ENCODE data around the gene GIT1. TPM values are rescaled to one million over a fixed set of nuclear protein-coding genes. Genes with fewer than 3 reads are reported as not detected.
A peak's percentile ranks its signal among the peaks of the same experiment; 100 is the strongest.

GIT1 gene
- total RNA-seq, 4 donors from 2014 or later = 39.2 to 71.8 (median 41.3) TPM

DNA sequence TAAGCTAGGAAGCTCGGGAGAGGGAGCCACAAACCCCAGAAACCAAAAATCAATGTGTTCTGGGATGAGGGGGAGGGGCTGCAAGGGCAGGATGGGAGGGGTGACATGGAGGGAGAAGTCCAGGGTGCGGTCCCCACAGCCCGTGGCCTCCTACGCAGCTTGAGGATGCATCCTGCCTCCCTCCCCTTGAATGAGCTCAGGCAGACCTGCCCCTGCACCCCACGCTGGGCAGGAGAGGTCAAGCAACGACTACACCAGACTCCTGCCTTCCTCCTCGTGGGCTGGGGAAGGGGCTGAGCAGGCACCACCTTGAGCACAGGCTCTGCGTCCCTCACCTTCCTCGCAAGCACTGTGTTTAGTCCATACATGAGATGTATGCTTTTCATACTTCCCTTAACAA lies 7.4 kb upstream of the GIT1 start:
- no peak for DNase-seq
- in situ Hi-C loops (cut with MboI; ENCODE audit: low pct_ligation_motif_present in 1 of 4, low pct_unique_long_range_greater_than_20kb in 1 of 4, low sequenced_read_pairs in 3 of 4) (no loop called here), intact Hi-C loops (cut with DNase I; ENCODE audit: low total_unique reads) (no loop called here)
- no peak for TF ChIP-seq POLR2AphosphoS5 (IDR thresholded peaks at IDR 0.05)
- H3K9me3 ChIP-seq = no peaks in the 10 kb centered on the region
- 75% methylated on average over 7 of the region's 9 CpGs; no CpG with 5 or more reads in 1 of the 2 donors for WGBS, 2 donors (ENCODE audit: low coverage in 1 of 2)
- H3K4me3 ChIP-seq = no peak overlapping the region
- peaks cover 13 to 24% (median 20%) of the 10 kb centered on the region in 4 donors for H3K4me1 ChIP-seq
- H3K36me3 ChIP-seq = no peaks in the 10 kb centered on the region
- no peak overlapping the region for H3K27ac ChIP-seq
- no peaks in the 10 kb centered on the region for H3K27me3 ChIP-seq

- TF ChIP-seq POLR2AphosphoS5 (IDR thresholded peaks at IDR 0.05) (no peak), EP300 (IDR thresholded peaks at IDR 0.05; ENCODE audit: low read depth) (no peak), CTCF (IDR thresholded peaks at IDR 0.05) (no peak), POLR2A (IDR thresholded peaks at IDR 0.05) (no peak)
- 78% methylated on average over 12 of the region's 12 CpGs; no CpG with 5 or more reads in 1 of the 2 donors for WGBS, 2 donors (ENCODE audit: low coverage in 1 of 2)
- intact Hi-C loops (cut with DNase I; ENCODE audit: low total_unique reads) = no loop called here
Measured at GRCh38 chr17:29595943-29596774, 6.7 kb upstream of the GIT1 start.

GRCh38 chr17:29595107-29595942 lies 5.9 kb upstream of the GIT1 start:
- 82% methylated on average over 7 of the region's 7 CpGs; no CpG with 5 or more reads in 1 of the 2 donors for WGBS, 2 donors (ENCODE audit: low coverage in 1 of 2)
- H3K27me3 ChIP-seq = no peaks in the 10 kb centered on the region
- no peak overlapping the region for H3K4me3 ChIP-seq
- H3K4me1 ChIP-seq = peaks cover 25 to 38% (median 34%) of the 10 kb centered on the region in 4 donors
- H3K9me3 ChIP-seq = no peaks in the 10 kb centered on the region
- H3K27ac ChIP-seq = no peak overlapping the region
- DNase-seq = no peak
- in situ Hi-C loops (cut with MboI; ENCODE audit: low pct_ligation_motif_present in 1 of 4, low pct_unique_long_range_greater_than_20kb in 1 of 4, low sequenced_read_pairs in 3 of 4) (no loop called here), intact Hi-C loops (cut with DNase I; ENCODE audit: low total_unique reads) (no loop called here)
- TF ChIP-seq POLR2AphosphoS5 (IDR thresholded peaks at IDR 0.05) (no peak), EP300 (IDR thresholded peaks at IDR 0.05; ENCODE audit: low read depth) (no peak)
- H3K36me3 ChIP-seq = no peaks in the 10 kb centered on the region

More at GRCh38 chr17:29595943-29596774, 6.7 kb upstream of the GIT1 start:
- H3K27ac ChIP-seq = no peak overlapping the region
- H3K4me1 ChIP-seq = peaks cover 17 to 30% (median 26%) of the 10 kb centered on the region in 4 donors
- no peak overlapping the region for H3K4me3 ChIP-seq
- no peaks in the 10 kb centered on the region for H3K27me3 ChIP-seq
- H3K36me3 ChIP-seq = no peaks in the 10 kb centered on the region
- DNase-seq = no peak
- no peaks in the 10 kb centered on the region for H3K9me3 ChIP-seq
- in situ Hi-C loops (cut with MboI; ENCODE audit: low pct_ligation_motif_present in 1 of 4, low pct_unique_long_range_greater_than_20kb in 1 of 4, low sequenced_read_pairs in 3 of 4) = no loop called here

- no peaks in the 10 kb centered on the region for H3K27me3 ChIP-seq
- DNase-seq = peak; percentile 7
- no peaks in the 10 kb centered on the region for H3K9me3 ChIP-seq
- in situ Hi-C loops (cut with MboI; ENCODE audit: low pct_ligation_motif_present in 1 of 4, low pct_unique_long_range_greater_than_20kb in 1 of 4, low sequenced_read_pairs in 3 of 4) (no loop called here), intact Hi-C loops (cut with DNase I; ENCODE audit: low total_unique reads) (no loop called here)
- 90% methylated on average over 11 of the region's 11 CpGs; no CpG with 5 or more reads in 1 of the 2 donors for WGBS, 2 donors (ENCODE audit: low coverage in 1 of 2)
- TF ChIP-seq POLR2A (IDR thresholded peaks at IDR 0.05) = no peak
- TF ChIP-seq CTCF (IDR thresholded peaks at IDR 0.05) = no peak
- TF ChIP-seq POLR2AphosphoS5 (IDR thresholded peaks at IDR 0.05) = no peak
- no peak for TF ChIP-seq EP300 (IDR thresholded peaks at IDR 0.05; ENCODE audit: low read depth)
- H3K36me3 ChIP-seq = no peaks in the 10 kb centered on the region
- peaks cover 31 to 45% (median 41%) of the 10 kb centered on the region in 4 donors for H3K4me1 ChIP-seq
- H3K27ac ChIP-seq = no peak overlapping the region
- peak overlapping the region in 1 of 4 donors; percentile 72 for H3K4me3 ChIP-seq
Measured at GRCh38 chr17:29594519-29595090, 5.2 kb upstream of the GIT1 start.

All from transverse colon (tissue), 4 donors.